B cell (primary cell): Measurements from ENCODE around the gene TWIST2.

Source experiments
- CTCF ChIP-seq: fragments of 200-600 bp; IDR thresholded peaks from one replicate; pipeline ENCODE4 v1.8.0; 2022; ENCODE audit warnings: antibody characterized with exemption, mild to moderate bottlenecking
- EZH2 ChIP-seq: IDR thresholded peaks from 2 replicates; pipeline ENCODE4 v1.6.1; 2012; ENCODE audit warnings: borderline replicate concordance, low read depth, mild to moderate bottlenecking, moderate library complexity, low read length; ENCODE audit not compliant: insufficient read depth, poor library complexity, severe bottlenecking

- no peak for TF ChIP-seq CTCF
- no peak for TF ChIP-seq EZH2
Measured at GRCh38 chr2:238820916-238821315, 27.0 kb upstream of the TWIST2 start.
